NB4 (cell line): ENCODE results near the gene KAT6B.
"Not testable (repeated sequence)": the region's sequence is repeated elsewhere in the genome, so short reads cannot be mapped to it uniquely, and the experiment has no call there.

Experiments used
- DNase-seq: peaks from one replicate; pipeline ENCODE4 v3.0.0; 2010; ENCODE audit warnings: low read depth
- H3K4me3 ChIP-seq: one replicate; pipeline ENCODE4 v1.5.1; 2011; ENCODE audit warnings: mild to moderate bottlenecking, low read depth, low read length, moderate library complexity
- CTCF ChIP-seq: IDR thresholded peaks from one replicate; pipeline ENCODE4 v1.5.1; 2012; ENCODE audit warnings: low read depth, low read length
- MAX ChIP-seq: IDR thresholded peaks from 2 replicates; pipeline ENCODE4 v1.6.1; 2011; ENCODE audit warnings: low read depth, low read length
- MYC ChIP-seq: IDR thresholded peaks from 2 replicates; pipeline ENCODE4 v1.6.1; 2011; ENCODE audit warnings: low read depth, low read length
- POLR2A ChIP-seq: IDR thresholded peaks from 2 replicates; pipeline ENCODE4 v1.6.1; 2011; ENCODE audit warnings: mild to moderate bottlenecking; ENCODE audit not compliant: insufficient read length; ENCODE audit errors: extremely low read depth

The KAT6B gene

GRCh38 chr10:75051308-75051707 lies 224.9 kb downstream of the KAT6B start:
- H3K4me3 ChIP-seq = no peak overlapping the region
- no peak for DNase-seq
- TF ChIP-seq CTCF = no peak
- no peak for TF ChIP-seq MAX
- no peak for TF ChIP-seq MYC
- no peak for TF ChIP-seq POLR2A

- DNase-seq, H3K4me3 ChIP-seq: not testable (repeated sequence)
These were observed 229.6 kb downstream of the KAT6B start for GRCh38 chr10:75055896-75056406.

GRCh38 chr10:75057680-75058079 lies 231.3 kb downstream of the KAT6B start:
- no peak for DNase-seq
- TF ChIP-seq MYC (no peak), POLR2A (no peak), CTCF (no peak), MAX (no peak)
- H3K4me3 ChIP-seq = no peak overlapping the region

GRCh38 chr10:75058161-75058560 lies 231.8 kb downstream of the KAT6B start:
- DNase-seq = no peak
- no peak overlapping the region for H3K4me3 ChIP-seq
- TF ChIP-seq MAX (no peak), POLR2A (no peak), MYC (no peak)

- no peak for DNase-seq
- no peak for TF ChIP-seq POLR2A
- no peak for TF ChIP-seq CTCF
- no peak for TF ChIP-seq MYC
- H3K4me3 ChIP-seq = no peak overlapping the region
These were observed 235.5 kb downstream of the KAT6B start for GRCh38 chr10:75061709-75062505.

- TF ChIP-seq MYC = no peak
- H3K4me3 ChIP-seq = no peak overlapping the region
- no peak for DNase-seq
These were observed 236.3 kb downstream of the KAT6B start for GRCh38 chr10:75062506-75063299.

- TF ChIP-seq POLR2A (no peak), MAX (no peak), MYC (no peak), CTCF (no peak)
- DNase-seq = no peak
These were observed 237.2 kb downstream of the KAT6B start for GRCh38 chr10:75063461-75064230.

More at GRCh38 chr10:75063461-75064230, 237.2 kb downstream of the KAT6B start:
- no peak overlapping the region for H3K4me3 ChIP-seq
